GM23338 (cell line): ENCODE results near the gene AKAP10.
A peak's percentile ranks its signal among the peaks of the same experiment; 100 is the strongest.

Experiments used
- CREB1 ChIP-seq: fragments of 250-450 bp; sonication (Bioruptor Pico); IDR thresholded peaks from 2 replicates; pipeline ENCODE4 v1.5.0; 2020; ENCODE audit warnings: low read depth, mild to moderate bottlenecking, moderate library complexity
- EZH2 ChIP-seq: fragments of 200-600 bp; sonication (generic); IDR thresholded peaks from one replicate; pipeline ENCODE4 v1.8.0; 2017; ENCODE audit warnings: antibody characterized with exemption, mild to moderate bottlenecking, low read depth; ENCODE audit not compliant: unreplicated experiment
- EZH2phosphoT487 ChIP-seq: fragments of 200-600 bp; sonication (generic); IDR thresholded peaks from one replicate; pipeline ENCODE4 v1.8.1; 2018; ENCODE audit warnings: antibody characterized with exemption; ENCODE audit not compliant: unreplicated experiment
- JUNB ChIP-seq: IDR thresholded peaks from one replicate; pipeline ENCODE4 v1.6.1; 2016; ENCODE audit warnings: antibody characterized with exemption; ENCODE audit not compliant: unreplicated experiment
- POLR2AphosphoS5 ChIP-seq: IDR thresholded peaks from 2 replicates; pipeline ENCODE4 v1.6.1; 2016; ENCODE audit warnings: antibody characterized with exemption, low read depth
- STAT1 ChIP-seq: IDR thresholded peaks from one replicate; pipeline ENCODE4 v1.6.1; 2016; ENCODE audit warnings: antibody characterized with exemption; ENCODE audit not compliant: unreplicated experiment
- ZNF331 ChIP-seq: fragments of 250-450 bp; sonication (Bioruptor Pico); IDR thresholded peaks from 2 replicates; pipeline ENCODE4 v1.5.0; 2020; ENCODE audit warnings: low read depth, mild to moderate bottlenecking, moderate library complexity
- TF ChIP-seq, protein P1 (sequence below), 2 experiments: fragments of 200-600 bp in 1 of 2; sonication (generic) in 1 of 2; conservative IDR thresholded peaks; 2 replicates each; pipeline versions ENCODE4 v1.5.1 to v1.6.1; 2016 to 2017; ENCODE audit warnings: antibody characterized with exemption in 2 of 2, low read depth in 2 of 2, mild to moderate bottlenecking in 2 of 2, moderate library complexity in 1 of 2
- TF ChIP-seq, protein P2 (sequence below): IDR thresholded peaks from one replicate; pipeline ENCODE4 v1.6.1; 2018; ENCODE audit warnings: antibody characterized with exemption; ENCODE audit not compliant: unreplicated experiment
- TF ChIP-seq, protein P3 (sequence below): fragments of 250-450 bp; sonication (Bioruptor Pico); IDR thresholded peaks from 2 replicates; pipeline ENCODE4 v1.5.0; 2020; ENCODE audit warnings: mild to moderate bottlenecking, moderate library complexity

DNA sequence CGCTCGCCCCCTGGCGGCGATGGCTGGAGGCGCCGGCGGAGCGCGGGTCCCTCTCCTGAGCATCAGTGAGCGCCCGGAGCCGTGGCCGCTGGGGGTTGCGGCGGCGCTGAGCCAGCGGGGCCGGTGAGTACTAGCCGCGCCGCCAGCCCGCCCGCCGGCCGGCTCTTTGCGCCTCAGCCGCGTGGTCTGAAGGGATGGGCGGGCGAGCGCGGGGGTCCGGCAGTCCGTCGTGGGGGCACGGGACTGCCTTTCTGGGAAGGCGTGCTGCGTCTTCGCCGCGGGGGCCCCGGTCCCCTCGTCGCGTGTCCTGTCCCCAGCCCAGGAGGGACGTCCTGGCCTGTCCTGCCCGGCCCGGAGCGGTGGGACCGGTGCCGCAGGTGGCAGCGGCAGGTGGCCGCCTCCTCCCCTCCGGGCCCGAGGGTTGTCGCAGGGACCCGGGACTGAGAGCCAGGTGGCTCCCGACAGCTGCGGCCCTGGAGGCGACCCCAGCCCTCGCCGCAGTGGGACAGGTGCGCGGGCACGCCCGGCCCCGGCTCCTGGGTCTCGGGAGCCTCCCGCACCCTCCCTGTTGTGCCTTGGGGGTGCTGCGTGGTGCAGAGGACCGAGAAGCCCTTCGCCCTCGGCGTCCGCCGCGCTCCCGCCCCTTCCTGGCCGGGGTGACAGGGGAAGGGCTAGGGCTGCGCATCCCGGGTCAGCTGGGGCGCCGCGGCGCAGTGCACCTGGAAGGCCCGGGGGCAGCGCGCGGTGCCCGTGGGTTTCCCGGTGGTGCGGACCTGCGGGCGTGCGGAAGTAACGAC is 31.9 kb upstream of the AKAP10 start, which contains the start of gene SPECC1:
- TF ChIP-seq POLR2AphosphoS5 (peak; percentile 22), EZH2 (no peak), EZH2phosphoT487 (no peak), ZNF331 (CRISPR knock-in tag) (no peak), CREB1 (CRISPR knock-in tag) (no peak; the same call in 1 of the 2 replicates), JUNB (no peak), STAT1 (no peak)
- TF ChIP-seq, protein P1, sequence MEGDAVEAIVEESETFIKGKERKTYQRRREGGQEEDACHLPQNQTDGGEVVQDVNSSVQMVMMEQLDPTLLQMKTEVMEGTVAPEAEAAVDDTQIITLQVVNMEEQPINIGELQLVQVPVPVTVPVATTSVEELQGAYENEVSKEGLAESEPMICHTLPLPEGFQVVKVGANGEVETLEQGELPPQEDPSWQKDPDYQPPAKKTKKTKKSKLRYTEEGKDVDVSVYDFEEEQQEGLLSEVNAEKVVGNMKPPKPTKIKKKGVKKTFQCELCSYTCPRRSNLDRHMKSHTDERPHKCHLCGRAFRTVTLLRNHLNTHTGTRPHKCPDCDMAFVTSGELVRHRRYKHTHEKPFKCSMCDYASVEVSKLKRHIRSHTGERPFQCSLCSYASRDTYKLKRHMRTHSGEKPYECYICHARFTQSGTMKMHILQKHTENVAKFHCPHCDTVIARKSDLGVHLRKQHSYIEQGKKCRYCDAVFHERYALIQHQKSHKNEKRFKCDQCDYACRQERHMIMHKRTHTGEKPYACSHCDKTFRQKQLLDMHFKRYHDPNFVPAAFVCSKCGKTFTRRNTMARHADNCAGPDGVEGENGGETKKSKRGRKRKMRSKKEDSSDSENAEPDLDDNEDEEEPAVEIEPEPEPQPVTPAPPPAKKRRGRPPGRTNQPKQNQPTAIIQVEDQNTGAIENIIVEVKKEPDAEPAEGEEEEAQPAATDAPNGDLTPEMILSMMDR (conservative IDR thresholded peaks at IDR 0.05; ENCODE audit: low read depth in 2 of 2) = peak; percentile 65 to 83; a peak in 3 of 4 replicates
- TF ChIP-seq, protein P2, sequence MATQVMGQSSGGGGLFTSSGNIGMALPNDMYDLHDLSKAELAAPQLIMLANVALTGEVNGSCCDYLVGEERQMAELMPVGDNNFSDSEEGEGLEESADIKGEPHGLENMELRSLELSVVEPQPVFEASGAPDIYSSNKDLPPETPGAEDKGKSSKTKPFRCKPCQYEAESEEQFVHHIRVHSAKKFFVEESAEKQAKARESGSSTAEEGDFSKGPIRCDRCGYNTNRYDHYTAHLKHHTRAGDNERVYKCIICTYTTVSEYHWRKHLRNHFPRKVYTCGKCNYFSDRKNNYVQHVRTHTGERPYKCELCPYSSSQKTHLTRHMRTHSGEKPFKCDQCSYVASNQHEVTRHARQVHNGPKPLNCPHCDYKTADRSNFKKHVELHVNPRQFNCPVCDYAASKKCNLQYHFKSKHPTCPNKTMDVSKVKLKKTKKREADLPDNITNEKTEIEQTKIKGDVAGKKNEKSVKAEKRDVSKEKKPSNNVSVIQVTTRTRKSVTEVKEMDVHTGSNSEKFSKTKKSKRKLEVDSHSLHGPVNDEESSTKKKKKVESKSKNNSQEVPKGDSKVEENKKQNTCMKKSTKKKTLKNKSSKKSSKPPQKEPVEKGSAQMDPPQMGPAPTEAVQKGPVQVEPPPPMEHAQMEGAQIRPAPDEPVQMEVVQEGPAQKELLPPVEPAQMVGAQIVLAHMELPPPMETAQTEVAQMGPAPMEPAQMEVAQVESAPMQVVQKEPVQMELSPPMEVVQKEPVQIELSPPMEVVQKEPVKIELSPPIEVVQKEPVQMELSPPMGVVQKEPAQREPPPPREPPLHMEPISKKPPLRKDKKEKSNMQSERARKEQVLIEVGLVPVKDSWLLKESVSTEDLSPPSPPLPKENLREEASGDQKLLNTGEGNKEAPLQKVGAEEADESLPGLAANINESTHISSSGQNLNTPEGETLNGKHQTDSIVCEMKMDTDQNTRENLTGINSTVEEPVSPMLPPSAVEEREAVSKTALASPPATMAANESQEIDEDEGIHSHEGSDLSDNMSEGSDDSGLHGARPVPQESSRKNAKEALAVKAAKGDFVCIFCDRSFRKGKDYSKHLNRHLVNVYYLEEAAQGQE = no peak
- TF ChIP-seq, protein P3, sequence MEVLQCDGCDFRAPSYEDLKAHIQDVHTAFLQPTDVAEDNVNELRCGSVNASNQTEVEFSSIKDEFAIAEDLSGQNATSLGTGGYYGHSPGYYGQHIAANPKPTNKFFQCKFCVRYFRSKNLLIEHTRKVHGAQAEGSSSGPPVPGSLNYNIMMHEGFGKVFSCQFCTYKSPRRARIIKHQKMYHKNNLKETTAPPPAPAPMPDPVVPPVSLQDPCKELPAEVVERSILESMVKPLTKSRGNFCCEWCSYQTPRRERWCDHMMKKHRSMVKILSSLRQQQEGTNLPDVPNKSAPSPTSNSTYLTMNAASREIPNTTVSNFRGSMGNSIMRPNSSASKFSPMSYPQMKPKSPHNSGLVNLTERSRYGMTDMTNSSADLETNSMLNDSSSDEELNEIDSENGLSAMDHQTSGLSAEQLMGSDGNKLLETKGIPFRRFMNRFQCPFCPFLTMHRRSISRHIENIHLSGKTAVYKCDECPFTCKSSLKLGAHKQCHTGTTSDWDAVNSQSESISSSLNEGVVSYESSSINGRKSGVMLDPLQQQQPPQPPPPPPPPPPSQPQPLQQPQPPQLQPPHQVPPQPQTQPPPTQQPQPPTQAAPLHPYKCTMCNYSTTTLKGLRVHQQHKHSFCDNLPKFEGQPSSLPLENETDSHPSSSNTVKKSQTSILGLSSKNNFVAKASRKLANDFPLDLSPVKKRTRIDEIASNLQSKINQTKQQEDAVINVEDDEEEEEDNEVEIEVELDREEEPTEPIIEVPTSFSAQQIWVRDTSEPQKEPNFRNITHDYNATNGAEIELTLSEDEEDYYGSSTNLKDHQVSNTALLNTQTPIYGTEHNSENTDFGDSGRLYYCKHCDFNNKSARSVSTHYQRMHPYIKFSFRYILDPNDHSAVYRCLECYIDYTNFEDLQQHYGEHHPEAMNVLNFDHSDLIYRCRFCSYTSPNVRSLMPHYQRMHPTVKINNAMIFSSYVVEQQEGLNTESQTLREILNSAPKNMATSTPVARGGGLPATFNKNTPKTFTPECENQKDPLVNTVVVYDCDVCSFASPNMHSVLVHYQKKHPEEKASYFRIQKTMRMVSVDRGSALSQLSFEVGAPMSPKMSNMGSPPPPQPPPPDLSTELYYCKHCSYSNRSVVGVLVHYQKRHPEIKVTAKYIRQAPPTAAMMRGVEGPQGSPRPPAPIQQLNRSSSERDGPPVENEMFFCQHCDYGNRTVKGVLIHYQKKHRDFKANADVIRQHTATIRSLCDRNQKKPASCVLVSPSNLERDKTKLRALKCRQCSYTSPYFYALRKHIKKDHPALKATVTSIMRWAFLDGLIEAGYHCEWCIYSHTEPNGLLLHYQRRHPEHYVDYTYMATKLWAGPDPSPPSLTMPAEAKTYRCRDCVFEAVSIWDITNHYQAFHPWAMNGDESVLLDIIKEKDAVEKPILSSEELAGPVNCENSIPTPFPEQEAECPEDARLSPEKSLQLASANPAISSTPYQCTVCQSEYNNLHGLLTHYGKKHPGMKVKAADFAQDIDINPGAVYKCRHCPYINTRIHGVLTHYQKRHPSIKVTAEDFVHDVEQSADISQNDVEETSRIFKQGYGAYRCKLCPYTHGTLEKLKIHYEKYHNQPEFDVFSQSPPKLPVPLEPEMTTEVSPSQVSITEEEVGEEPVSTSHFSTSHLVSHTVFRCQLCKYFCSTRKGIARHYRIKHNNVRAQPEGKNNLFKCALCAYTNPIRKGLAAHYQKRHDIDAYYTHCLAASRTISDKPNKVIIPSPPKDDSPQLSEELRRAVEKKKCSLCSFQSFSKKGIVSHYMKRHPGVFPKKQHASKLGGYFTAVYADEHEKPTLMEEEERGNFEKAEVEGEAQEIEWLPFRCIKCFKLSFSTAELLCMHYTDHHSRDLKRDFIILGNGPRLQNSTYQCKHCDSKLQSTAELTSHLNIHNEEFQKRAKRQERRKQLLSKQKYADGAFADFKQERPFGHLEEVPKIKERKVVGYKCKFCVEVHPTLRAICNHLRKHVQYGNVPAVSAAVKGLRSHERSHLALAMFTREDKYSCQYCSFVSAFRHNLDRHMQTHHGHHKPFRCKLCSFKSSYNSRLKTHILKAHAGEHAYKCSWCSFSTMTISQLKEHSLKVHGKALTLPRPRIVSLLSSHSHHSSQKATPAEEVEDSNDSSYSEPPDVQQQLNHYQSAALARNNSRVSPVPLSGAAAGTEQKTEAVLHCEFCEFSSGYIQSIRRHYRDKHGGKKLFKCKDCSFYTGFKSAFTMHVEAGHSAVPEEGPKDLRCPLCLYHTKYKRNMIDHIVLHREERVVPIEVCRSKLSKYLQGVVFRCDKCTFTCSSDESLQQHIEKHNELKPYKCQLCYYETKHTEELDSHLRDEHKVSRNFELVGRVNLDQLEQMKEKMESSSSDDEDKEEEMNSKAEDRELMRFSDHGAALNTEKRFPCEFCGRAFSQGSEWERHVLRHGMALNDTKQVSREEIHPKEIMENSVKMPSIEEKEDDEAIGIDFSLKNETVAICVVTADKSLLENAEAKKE = no peak
